Subcutaneous abdominal adipose tissue (tissue), 5 donors: ENCODE measurements around the gene KCNK2.

Source experiments
- H3K27ac ChIP-seq: one replicate; pipeline ENCODE4 v1.7.0; 2013; ENCODE audit warnings: low read depth, mild to moderate bottlenecking, inconsistent platforms, low read length, moderate library complexity
- H3K27me3 ChIP-seq, 5 donors: one replicate each; pipeline ENCODE4 v1.7.0; 2013; ENCODE audit warnings: low read length in 5 of 5, inconsistent platforms in 1 of 5; ENCODE audit not compliant: control insufficient read depth in 5 of 5, insufficient read depth in 4 of 5
- H3K36me3 ChIP-seq, 5 donors: one replicate each; pipeline ENCODE4 v1.7.0; 2013; ENCODE audit warnings: low read length in 5 of 5; ENCODE audit not compliant: control insufficient read depth in 5 of 5, insufficient read depth in 5 of 5
- H3K4me1 ChIP-seq, 5 donors: one replicate each; pipeline ENCODE4 v1.7.0; 2013; ENCODE audit warnings: low read length in 5 of 5, mild to moderate bottlenecking in 3 of 5, moderate library complexity in 1 of 5; ENCODE audit not compliant: control insufficient read depth in 5 of 5, insufficient read depth in 5 of 5
- H3K4me3 ChIP-seq, 5 donors: one replicate each; pipeline ENCODE4 v1.7.0; 2013; ENCODE audit warnings: low read length in 5 of 5, low read depth in 1 of 5
- H3K9ac ChIP-seq, 5 donors: one replicate each; pipeline ENCODE4 v1.7.0; 2013; ENCODE audit warnings: low read length in 5 of 5, mild to moderate bottlenecking in 4 of 5, moderate library complexity in 3 of 5
- H3K9me3 ChIP-seq, 5 donors: one replicate each; pipeline ENCODE4 v1.7.0; 2013; ENCODE audit warnings: low read length in 5 of 5; ENCODE audit not compliant: control insufficient read depth in 5 of 5
- donor health status: healthy.
- donor health status: healthy.
- donor health status: healthy.
- donor health status: healthy.
- donor health status: healthy.

Gene KCNK2

GRCh38 chr1:215188302-215188950, 105.9 kb downstream of the KCNK2 start:
- Histone ChIP-seq H3K27me3 (no peaks in the 10 kb centered on the region), H3K4me3 (no peak overlapping the region), H3K9ac (no peak overlapping the region), H3K36me3 (no peaks in the 10 kb centered on the region), H3K9me3 (no peaks in the 10 kb centered on the region), H3K4me1 (peaks cover 0 to 13% (median 0%) of the 10 kb centered on the region in 5 donors), H3K27ac (no peak overlapping the region)

DNA sequence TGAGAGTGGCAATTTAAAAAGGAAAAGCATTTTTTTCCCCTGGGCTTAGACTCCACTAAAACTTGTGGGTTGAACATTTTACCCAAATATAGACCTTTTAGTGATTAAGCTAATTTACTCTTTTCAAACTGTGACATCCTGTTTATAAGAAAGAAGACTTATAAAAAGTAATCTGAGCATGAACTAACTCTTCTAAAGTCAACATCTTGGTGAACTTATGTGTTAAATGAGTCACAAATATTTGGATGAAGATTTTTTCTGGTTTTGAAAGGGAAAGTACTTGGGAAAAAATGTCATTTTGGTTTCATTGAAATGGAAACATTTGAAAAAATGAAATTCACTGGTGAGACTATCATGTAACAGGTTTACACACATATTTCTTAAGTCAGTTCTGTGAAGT, 109.8 kb downstream of the KCNK2 start:
- H3K27ac ChIP-seq = no peak overlapping the region

DNA sequence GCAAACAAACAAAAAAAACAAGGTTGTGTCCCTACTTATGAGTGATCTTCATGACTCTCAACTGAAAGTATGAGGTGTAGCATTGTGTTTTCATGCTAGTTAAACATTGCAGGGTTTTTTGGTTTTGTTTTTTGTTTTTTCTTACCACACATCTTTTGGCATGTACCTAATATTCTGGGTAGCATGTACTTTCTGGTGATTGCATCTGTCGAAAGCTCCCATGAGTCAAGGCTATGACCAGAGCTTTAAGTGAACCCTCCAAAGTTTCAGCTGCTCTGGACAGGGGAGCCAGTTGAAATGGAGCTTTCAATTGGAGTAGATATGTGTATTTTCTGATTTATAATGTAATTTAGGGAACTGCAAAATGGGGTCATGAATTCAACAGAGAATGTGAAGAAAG, 115.5 kb downstream of the KCNK2 start:
- Histone ChIP-seq H3K4me3 (no peak overlapping the region), H3K9me3 (no peaks in the 10 kb centered on the region), H3K27me3 (no peaks in the 10 kb centered on the region), H3K4me1 (no peaks in the 10 kb centered on the region), H3K36me3 (no peaks in the 10 kb centered on the region), H3K27ac (no peak overlapping the region), H3K9ac (no peak overlapping the region)

More for the DNA sequence above, 109.8 kb downstream of the KCNK2 start:
- H3K9ac ChIP-seq = no peak overlapping the region
- no peaks in the 10 kb centered on the region for H3K9me3 ChIP-seq
- H3K4me3 ChIP-seq = no peak overlapping the region
- peaks cover 0 to 13% (median 0%) of the 10 kb centered on the region in 5 donors for H3K4me1 ChIP-seq
- H3K36me3 ChIP-seq = no peaks in the 10 kb centered on the region
- H3K27me3 ChIP-seq = no peaks in the 10 kb centered on the region

- no peaks in the 10 kb centered on the region for H3K4me1 ChIP-seq
- H3K27me3 ChIP-seq = no peaks in the 10 kb centered on the region
- no peak overlapping the region for H3K4me3 ChIP-seq
- H3K36me3 ChIP-seq = no peaks in the 10 kb centered on the region
- no peak overlapping the region for H3K9ac ChIP-seq
- no peak overlapping the region for H3K27ac ChIP-seq
- H3K9me3 ChIP-seq = no peaks in the 10 kb centered on the region
Observed at GRCh38 chr1:215200121-215200520, 117.6 kb downstream of the KCNK2 start.

DNA sequence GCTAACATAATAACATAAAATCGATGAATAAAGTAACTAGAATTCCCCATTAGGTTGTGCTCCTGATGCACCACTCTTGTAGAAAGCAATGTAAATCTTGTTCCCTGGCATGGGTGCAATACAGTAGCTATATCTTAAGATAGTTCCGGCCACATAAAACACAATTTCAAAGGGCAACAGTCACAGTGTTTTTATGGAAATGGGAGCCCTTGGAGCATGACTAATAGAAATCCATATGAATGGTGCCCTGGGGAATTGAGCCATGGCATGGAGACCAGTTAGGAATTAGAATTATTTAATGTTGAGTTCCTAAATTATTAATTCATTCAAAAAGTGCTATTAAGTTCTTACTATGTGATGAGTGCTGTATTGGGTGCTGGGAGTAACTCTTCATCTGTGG, 118.7 kb downstream of the KCNK2 start:
- Histone ChIP-seq H3K4me1 (no peaks in the 10 kb centered on the region), H3K36me3 (no peaks in the 10 kb centered on the region), H3K27ac (no peak overlapping the region), H3K9ac (no peak overlapping the region), H3K4me3 (no peak overlapping the region), H3K27me3 (no peaks in the 10 kb centered on the region), H3K9me3 (no peaks in the 10 kb centered on the region)

DNA sequence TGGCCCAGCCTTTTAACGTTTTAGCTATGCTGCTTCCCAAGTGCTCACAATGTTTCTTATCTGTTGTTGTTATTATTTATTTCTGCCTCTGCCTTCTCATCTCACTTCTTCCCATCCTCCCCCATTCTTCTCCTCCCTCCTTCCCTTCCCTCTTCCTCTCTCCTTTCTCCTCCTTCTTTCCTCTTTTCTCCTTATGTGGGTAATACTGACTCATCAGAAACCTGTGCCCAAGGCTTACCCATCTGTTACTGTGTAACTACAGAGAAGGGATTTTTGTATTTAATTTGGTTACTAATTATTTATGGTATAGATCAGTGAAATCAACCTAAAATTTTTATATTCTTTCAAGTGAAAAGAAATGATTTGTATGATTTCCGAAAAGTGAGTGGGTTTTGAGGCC, 120.3 kb downstream of the KCNK2 start:
- no peak overlapping the region for H3K4me3 ChIP-seq
- H3K27ac ChIP-seq = no peak overlapping the region

DNA sequence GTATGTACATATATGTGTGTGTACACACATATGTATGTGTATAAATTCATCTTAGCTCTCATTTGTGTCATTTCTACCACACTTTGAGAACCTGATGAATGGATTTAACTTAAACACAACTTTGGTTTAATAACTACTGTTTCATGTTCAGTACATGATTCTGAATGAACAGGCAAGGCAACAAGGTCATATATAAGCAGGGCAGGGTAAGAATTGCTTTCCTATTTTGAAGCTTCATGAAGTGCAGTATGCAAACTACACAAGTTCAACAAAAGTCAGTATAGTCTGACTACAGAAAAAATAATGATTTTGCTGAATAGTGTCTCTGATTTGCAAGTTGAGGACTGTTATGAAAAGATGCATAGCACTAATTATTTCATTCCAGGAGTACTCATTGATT, 127.6 kb downstream of the KCNK2 start:
- H3K27me3 ChIP-seq = no peaks in the 10 kb centered on the region
- no peaks in the 10 kb centered on the region for H3K4me1 ChIP-seq

More for the DNA sequence above, 120.3 kb downstream of the KCNK2 start:
- no peaks in the 10 kb centered on the region for H3K27me3 ChIP-seq
- H3K9ac ChIP-seq = no peak overlapping the region
- H3K36me3 ChIP-seq = no peaks in the 10 kb centered on the region
- no peaks in the 10 kb centered on the region for H3K9me3 ChIP-seq
- no peaks in the 10 kb centered on the region for H3K4me1 ChIP-seq

GRCh38 chr1:215215846-215216245, 133.3 kb downstream of the KCNK2 start:
- no peak overlapping the region for H3K9ac ChIP-seq
- no peaks in the 10 kb centered on the region for H3K27me3 ChIP-seq
- H3K4me3 ChIP-seq = no peak overlapping the region
- no peaks in the 10 kb centered on the region for H3K9me3 ChIP-seq
- no peaks in the 10 kb centered on the region for H3K36me3 ChIP-seq
- no peaks in the 10 kb centered on the region for H3K4me1 ChIP-seq
- H3K27ac ChIP-seq = no peak overlapping the region

More for the DNA sequence above, 127.6 kb downstream of the KCNK2 start:
- H3K36me3 ChIP-seq = no peaks in the 10 kb centered on the region
- no peak overlapping the region for H3K4me3 ChIP-seq
- H3K27ac ChIP-seq = no peak overlapping the region
- no peaks in the 10 kb centered on the region for H3K9me3 ChIP-seq
- H3K9ac ChIP-seq = no peak overlapping the region

- H3K9me3 ChIP-seq = no peaks in the 10 kb centered on the region
- H3K4me3 ChIP-seq = no peak overlapping the region
- H3K4me1 ChIP-seq = no peaks in the 10 kb centered on the region
- H3K27ac ChIP-seq = no peak overlapping the region
- H3K9ac ChIP-seq = no peak overlapping the region
- H3K27me3 ChIP-seq = no peaks in the 10 kb centered on the region
- H3K36me3 ChIP-seq = no peaks in the 10 kb centered on the region
Observed at GRCh38 chr1:215219372-215219771, 136.8 kb downstream of the KCNK2 start.

DNA sequence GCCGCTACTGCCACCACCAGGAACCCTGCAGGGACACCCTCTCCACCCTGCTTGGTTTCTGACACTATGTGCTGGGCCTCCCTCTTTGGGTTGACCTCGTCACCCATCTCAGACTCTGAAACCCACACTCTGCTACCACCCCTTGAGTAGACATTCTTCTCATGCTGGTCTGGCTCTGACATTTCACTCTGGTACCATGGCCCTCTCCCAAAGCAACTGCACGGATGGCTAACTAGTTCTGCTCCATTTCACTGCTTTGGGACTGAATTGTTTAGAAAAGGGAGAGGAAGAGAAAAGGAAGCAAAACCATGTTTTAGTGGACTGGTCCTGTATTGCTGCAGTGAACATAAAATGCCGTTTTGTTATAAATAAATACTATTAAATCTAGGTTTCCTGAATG, 137.8 kb downstream of the KCNK2 start:
- Histone ChIP-seq H3K36me3 (no peaks in the 10 kb centered on the region), H3K27ac (no peak overlapping the region), H3K4me3 (no peak overlapping the region), H3K4me1 (no peaks in the 10 kb centered on the region), H3K9me3 (no peaks in the 10 kb centered on the region), H3K27me3 (no peaks in the 10 kb centered on the region), H3K9ac (no peak overlapping the region)
